ENCODE measurements around the gene CA9. TPM values are rescaled to one million over a fixed set of nuclear protein-coding genes. Genes with fewer than 3 reads are reported as not detected.

Gene CA9
- total RNA-seq, 1 donor from 2014 or later = 3.2 TPM

DNA sequence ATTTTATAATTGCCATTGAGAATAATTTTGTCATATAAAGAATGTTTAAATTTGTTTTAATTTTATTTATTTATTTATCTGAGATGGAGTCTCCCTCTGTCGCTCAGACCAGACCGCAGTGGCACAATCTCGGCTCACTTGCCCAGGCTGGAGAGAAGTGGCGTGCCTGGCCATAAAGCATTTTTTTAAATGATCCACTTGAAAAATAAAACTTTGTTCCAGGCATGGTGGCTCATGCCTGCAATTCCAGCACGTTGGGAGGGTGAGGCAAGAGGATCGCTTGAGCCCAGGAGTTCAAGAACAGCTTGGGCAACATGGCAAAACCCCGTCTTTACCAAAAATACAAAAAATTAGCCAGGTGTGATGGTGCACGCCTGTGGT lies 20.9 kb upstream of the CA9 start:
- FAIRE-seq = no peak
- TF ChIP-seq, protein P1, sequence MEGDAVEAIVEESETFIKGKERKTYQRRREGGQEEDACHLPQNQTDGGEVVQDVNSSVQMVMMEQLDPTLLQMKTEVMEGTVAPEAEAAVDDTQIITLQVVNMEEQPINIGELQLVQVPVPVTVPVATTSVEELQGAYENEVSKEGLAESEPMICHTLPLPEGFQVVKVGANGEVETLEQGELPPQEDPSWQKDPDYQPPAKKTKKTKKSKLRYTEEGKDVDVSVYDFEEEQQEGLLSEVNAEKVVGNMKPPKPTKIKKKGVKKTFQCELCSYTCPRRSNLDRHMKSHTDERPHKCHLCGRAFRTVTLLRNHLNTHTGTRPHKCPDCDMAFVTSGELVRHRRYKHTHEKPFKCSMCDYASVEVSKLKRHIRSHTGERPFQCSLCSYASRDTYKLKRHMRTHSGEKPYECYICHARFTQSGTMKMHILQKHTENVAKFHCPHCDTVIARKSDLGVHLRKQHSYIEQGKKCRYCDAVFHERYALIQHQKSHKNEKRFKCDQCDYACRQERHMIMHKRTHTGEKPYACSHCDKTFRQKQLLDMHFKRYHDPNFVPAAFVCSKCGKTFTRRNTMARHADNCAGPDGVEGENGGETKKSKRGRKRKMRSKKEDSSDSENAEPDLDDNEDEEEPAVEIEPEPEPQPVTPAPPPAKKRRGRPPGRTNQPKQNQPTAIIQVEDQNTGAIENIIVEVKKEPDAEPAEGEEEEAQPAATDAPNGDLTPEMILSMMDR (IDR thresholded peaks at IDR 0.05; ENCODE audit: insufficient read depth, low read length, severe bottlenecking) = no peak
- Histone ChIP-seq H3K4me3 (ENCODE audit: low read depth, low read length) (no peak overlapping the region), H3K36me3 (ENCODE audit: control insufficient read depth, insufficient read depth, low read length) (no peaks in the 10 kb centered on the region), H3K27me3 (ENCODE audit: control insufficient read depth, insufficient read depth, low read length) (no peaks in the 10 kb centered on the region)
- DNase-seq (ENCODE audit: low read depth) = no peak

GRCh38 chr9:35653611-35654010 lies 20.1 kb upstream of the CA9 start:
- DNase-seq (ENCODE audit: low read depth) = no peak
- FAIRE-seq = no peak
- H3K27me3 ChIP-seq (ENCODE audit: control insufficient read depth, insufficient read depth, low read length) = no peaks in the 10 kb centered on the region
- TF ChIP-seq, protein P1 (IDR thresholded peaks at IDR 0.05; ENCODE audit: insufficient read depth, low read length, severe bottlenecking) = no peak
- no peak overlapping the region for H3K4me3 ChIP-seq (ENCODE audit: low read depth, low read length)
- H3K36me3 ChIP-seq (ENCODE audit: control insufficient read depth, insufficient read depth, low read length) = no peaks in the 10 kb centered on the region

DNA sequence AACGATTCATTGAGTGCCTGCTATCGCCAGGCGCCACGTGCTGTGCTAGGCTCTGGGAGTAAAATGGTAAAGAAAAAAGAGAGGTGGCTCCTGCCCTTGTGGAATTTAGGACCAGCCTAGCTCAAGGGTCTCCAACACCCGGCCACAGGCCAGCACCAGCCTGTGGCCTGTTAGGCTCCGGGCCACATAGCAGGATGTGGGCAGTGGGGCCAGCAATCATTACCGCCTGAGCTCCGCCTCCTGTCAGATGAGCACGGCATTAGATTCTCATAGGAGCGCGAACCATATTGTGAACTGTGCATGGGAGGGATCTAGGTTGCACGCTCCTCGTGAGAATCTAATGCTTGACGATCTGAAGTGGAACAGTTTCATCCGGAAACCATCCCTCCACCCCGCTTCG lies 17.4 kb upstream of the CA9 start:
- peaks cover 1% of the 10 kb centered on the region for H3K36me3 ChIP-seq (ENCODE audit: control insufficient read depth, insufficient read depth, low read length)
- TF ChIP-seq, protein P1 (IDR thresholded peaks at IDR 0.05; ENCODE audit: insufficient read depth, low read length, severe bottlenecking) = no peak
- no peaks in the 10 kb centered on the region for H3K27me3 ChIP-seq (ENCODE audit: control insufficient read depth, insufficient read depth, low read length)
- no peak overlapping the region for H3K4me3 ChIP-seq (ENCODE audit: low read depth, low read length)
- no peak for DNase-seq (ENCODE audit: low read depth)
- no peak for FAIRE-seq

- peak overlapping the region; percentile 26 for H3K4me3 ChIP-seq (ENCODE audit: low read depth, low read length)
- FAIRE-seq (no peak), DNase-seq (ENCODE audit: low read depth) (peak; percentile 47)
- TF ChIP-seq, protein P1 (IDR thresholded peaks at IDR 0.05; ENCODE audit: insufficient read depth, low read length, severe bottlenecking) = no peak
- peaks cover 1% of the 10 kb centered on the region for H3K36me3 ChIP-seq (ENCODE audit: control insufficient read depth, insufficient read depth, low read length)
- H3K27me3 ChIP-seq (ENCODE audit: control insufficient read depth, insufficient read depth, low read length) = no peaks in the 10 kb centered on the region
These were observed 16.7 kb upstream of the CA9 start for GRCh38 chr9:35656831-35657545.

DNA sequence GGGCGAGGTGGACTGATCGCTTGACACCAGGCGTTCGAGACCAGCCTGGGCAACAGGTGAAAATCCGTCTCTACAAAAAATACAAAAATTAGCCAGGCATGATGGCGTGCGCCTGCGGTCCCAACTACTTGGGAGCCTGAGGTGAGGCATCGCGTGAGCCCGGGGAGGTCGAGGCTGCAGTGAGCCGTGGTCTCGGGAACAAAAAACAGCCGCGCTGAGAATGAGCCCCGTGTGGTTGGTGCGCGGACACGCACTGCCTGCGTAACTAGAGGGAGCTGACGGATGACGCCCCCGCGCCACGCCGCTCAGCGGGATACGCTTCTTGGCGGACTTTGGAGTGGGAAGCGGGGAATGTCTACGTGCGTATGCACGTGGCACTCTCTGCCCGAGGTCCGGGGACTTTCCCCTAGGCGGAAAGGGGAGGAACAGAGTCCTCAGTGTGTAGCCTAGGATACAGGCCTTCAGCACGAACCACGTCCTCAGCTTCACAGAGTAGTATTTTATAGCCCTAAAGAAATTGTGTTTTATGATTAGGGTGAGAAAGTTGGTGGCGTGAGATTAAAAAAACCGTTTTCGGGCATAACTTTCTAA lies 16.1 kb upstream of the CA9 start, which contains the start of gene RMRP:
TSS of gene RMRP (minus strand) at position 474 of the 591 bp plus-strand sequence.
- Histone ChIP-seq H3K36me3 (ENCODE audit: control insufficient read depth, insufficient read depth, low read length) (peaks cover 1% of the 10 kb centered on the region), H3K27me3 (ENCODE audit: control insufficient read depth, insufficient read depth, low read length) (no peaks in the 10 kb centered on the region), H3K4me3 (ENCODE audit: low read depth, low read length) (peak within 1 kb of the TSS; percentile 64)
- TF ChIP-seq, protein P1 (IDR thresholded peaks at IDR 0.05; ENCODE audit: insufficient read depth, low read length, severe bottlenecking) = peak; percentile 29
- FAIRE-seq (peak; percentile 32), DNase-seq (ENCODE audit: low read depth) (peak; percentile 98)

All from bronchial epithelial cell (primary cell).